OCI-M2 (cell line): Measurements from ENCODE around the gene CARD9.
"Not testable (repeated sequence)": the region's sequence is repeated elsewhere in the genome, so short reads cannot be mapped to it uniquely, and the experiment has no call there.

Experiments
- DNase-seq: peaks from one replicate; lab custom pipeline; 2025; ENCODE audit not compliant: unreplicated experiment; lab: John Stamatoyannopoulos, UW

CARD9 gene, protein sequence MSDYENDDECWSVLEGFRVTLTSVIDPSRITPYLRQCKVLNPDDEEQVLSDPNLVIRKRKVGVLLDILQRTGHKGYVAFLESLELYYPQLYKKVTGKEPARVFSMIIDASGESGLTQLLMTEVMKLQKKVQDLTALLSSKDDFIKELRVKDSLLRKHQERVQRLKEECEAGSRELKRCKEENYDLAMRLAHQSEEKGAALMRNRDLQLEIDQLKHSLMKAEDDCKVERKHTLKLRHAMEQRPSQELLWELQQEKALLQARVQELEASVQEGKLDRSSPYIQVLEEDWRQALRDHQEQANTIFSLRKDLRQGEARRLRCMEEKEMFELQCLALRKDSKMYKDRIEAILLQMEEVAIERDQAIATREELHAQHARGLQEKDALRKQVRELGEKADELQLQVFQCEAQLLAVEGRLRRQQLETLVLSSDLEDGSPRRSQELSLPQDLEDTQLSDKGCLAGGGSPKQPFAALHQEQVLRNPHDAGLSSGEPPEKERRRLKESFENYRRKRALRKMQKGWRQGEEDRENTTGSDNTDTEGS

DNA sequence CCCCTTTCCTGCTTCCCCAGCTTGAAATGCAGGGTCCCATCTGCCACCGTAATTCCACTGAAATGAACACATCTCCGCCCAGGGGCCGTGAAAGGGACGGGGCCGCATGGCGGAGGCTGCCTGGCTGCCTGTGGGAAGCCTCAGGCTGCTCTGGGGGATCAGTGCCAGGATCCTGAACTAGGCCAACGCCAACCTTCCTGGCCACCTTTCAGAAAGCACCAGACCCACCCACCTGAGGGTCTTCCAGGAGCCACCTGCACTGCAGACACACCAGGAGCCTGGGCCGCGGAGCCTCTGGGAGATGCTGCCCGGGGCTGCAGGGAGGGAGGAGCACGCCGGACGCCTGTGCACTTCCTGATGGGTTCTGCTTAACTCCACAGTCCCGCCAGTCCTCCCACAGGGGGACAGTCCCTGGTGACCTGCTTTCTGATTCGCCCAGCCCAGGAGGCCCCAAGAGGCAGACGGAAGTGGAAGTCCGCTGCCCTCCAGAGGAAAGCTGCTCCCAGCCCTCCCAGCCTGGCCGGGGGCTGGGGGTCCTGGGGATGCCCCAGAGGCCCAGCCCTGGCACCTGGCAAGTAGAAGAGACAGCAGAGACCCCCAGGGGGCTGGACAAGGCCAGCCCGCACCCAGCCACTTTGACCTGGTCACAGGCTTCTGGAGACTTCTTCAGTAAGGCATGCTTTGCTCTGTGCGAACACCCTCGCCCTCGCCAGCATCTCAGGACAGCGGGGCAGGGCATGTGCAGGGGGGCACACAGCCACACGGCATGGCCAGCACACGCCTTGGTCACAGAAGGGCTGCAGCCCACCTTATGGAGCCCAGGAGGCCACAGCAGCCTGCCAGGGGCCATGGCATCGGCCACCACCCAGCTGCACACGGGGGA is at the start of gene CARD9:
Gene CARD9 (minus strand): TSS at position 370 of the 883 bp plus-strand sequence. CDS start 1,591 bp downstream, outside the sequence.
- DNase-seq = no peak

DNA sequence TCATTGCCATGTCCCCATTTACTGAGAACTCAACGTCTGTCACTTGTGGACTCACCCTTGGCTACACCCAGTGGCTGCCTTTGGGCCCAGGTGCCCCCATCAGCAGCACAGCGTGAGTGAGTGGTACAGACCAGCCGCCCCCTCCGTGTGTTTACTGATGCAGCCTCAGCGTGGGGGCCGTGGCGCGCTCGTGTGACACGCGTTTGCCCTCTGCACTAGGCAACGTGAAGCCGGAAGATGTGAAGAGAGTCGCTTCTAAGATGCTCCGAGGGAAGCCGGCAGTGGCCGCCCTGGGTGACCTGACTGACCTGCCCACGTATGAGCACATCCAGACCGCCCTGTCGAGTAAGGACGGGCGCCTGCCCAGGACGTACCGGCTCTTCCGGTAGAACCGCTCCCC is 49.4 kb upstream of the CARD9 start:
- no peak for DNase-seq

DNA sequence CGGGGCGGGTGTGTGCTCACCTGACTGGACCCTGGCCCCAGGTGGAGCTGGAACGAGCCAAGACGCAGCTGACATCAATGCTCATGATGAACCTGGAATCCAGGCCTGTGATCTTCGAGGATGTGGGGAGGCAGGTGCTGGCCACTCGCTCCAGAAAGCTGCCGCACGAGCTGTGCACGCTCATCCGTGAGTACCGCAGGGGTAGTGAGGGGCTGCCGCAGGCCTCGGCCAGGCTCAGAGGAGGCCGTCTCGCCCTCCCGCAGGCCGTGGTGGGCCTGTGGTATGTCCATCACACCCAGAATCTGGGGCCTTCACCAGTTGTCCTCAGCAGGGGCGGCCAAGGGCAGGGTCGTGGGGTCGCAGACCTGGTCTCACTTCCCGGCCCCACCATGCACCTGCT is 48.3 kb upstream of the CARD9 start:
- no peak for DNase-seq

DNA sequence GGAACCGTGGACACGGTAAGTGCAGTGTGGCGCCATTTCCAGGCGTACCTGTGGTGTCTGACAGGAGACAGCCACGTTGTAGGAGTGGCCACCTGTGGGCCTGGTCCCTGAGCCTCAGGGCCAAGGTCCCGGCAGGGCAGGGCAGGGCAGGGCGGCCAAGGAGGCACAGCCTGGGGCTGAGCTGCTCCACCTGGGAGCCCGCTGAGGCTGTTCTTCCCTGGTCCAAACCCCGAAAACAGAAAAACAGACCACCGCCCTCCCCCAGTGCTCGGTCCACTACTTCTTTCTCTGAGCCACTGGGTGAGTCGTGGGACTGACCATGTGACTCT is 45.6 kb upstream of the CARD9 start:
- DNase-seq = no peak

DNA sequence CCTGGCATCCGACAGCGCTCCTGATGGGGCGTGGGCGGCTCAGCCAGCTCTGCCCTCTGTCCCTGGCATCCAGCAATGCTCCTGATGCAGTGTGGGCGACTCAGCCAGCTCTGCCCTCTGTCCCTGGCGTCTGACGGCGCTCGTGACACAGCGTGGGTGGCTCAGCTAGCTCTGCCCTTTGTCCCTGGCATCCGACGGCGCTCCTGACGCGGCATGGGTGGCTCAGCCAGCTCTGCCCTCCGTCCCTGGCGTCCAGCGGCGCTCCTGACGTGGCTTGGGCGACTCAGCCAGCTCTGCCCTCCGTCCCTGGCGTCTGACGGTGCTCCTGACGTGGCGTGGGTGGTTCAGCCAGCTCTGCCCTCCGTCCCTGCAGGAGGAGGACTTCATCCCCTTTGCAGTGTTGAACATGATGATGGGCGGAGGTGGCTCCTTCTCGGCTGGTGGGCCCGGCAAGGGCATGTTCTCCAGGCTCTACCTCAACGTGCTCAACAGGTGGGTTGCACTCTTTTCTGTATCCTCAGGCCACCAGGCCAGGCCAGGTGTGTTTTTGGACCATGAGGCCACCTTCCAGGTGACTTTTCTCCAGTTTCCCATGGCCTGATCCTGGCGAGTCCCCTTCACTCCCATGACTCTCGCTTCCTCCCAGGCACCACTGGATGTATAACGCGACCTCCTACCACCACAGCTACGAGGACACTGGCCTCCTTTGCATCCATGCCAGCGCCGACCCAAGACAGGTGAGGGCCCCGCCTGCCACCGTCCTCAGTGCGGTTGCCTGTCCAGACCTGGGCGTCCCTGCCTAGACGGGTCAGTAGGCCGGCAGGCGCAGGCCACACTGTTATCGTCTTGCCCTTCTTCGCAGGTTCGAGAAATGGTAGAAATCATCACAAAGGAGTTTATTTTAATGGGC is 45.0 kb upstream of the CARD9 start:
- DNase-seq = no peak

DNA sequence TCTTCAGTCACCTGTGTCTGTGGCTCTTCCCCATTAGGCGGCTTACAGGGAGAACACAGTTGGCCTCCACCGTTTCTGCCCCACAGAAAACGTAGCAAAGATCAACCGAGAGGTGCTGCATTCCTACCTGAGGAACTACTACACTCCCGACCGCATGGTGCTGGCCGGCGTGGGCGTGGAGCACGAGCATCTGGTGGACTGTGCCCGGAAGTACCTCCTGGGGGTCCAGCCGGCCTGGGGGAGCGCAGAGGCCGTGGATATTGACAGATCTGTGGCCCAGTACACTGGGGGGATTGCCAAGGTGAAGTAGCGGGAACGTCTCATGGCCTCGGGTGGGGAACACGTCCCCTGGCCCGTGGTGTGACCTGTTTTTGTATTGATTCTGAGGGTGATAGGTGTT is 43.4 kb upstream of the CARD9 start:
- DNase-seq = no peak

DNA sequence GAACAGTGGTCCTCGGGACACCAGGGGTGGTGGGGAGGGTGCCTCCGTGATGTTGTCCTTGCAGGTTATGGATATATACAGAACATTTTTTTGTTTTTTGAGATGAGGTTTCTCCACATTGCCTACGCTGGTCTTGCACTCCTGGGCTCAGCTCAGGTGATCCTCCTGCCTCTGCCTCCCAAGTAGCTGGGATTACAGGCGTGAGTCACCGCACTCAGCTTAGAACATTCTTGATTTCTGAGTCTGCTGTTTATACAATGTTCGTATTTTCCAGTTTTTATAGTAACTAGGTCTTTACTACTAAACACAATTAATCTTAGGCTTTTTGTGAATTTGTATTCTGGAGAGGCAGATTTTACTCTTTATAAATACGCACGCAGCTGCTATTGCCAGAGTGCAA is 43.0 kb upstream of the CARD9 start:
- DNase-seq = no peak

DNA sequence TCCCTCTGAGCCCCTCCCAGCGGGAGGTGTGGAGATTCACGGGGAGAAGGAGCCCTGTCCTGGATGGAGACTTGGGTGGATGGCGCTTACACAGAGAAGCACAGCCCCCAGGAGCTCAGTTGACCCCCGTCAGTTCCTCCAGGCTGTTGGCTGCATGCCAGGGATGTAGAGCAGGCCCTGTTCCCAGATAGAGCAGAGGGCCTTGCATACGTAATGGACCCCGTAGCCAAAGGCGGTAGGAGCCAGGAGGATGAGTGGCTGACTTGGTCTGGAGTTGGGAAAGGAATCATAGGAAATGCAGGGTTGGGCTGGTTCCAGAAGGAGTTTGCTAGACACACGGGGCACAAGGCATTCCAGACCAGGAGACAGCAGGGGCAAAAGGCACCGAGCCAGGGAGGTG is 39.5 kb upstream of the CARD9 start:
- DNase-seq = no peak

DNA sequence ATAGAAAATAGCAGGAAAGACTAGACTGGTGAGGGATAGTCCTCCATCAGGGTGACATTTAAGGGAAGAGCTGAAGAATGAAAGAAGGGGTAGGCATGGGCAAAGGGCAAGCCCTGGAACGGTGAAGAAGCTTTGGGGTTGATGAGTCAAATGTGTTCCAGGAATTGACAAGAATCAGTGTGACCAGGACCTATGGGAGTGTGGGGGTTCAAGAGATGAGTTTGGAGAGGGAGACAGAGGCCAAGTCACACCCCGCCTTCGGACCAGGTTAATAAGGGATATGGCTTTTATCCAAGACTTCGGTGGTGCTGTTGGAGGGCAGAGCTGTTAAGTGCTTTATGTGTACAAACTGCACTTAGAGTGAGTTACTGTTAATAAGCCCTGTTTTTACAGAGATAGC is 37.9 kb upstream of the CARD9 start:
- no peak for DNase-seq

DNA sequence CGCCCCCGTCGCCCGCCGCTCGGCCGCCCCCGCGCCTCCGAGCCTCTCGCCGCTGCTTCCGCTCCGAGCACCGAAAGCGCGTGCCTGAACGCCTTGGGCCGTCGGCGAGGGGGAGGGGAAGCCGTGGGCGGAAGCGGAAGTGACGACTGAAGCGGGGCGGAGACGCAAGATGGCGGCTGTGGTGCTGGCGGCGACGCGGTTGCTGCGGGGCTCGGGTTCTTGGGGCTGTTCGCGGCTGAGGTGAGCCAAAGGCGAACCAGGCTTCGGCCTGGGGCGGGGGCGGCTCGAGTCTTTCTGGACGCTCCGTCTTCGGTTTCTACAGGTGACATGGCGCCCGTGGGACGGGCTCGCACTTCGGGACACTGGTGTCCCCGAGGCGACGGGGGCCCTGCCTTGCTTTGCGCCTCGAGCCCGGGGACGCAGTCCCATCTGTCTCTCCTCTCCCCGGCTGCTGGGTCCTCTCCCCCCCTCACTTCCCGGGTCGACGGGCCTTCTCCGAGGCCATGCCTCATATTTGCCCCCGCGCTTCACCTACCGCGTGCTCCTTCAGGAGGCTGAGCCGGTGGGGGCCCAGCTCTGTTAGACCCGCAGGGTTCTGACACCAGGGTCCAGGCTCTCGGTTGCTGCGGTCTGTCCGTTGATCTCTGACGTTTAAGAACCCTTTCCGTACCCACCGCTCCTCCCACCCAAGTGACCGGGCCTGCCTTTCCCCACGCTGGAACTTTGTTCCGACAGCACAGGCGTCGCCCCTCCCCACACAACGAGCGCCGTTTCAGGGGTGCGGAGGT is 37.2 kb upstream of the CARD9 start, which contains the start of the genes ENTR1 and PMPCA:
Gene ENTR1 (minus strand): TSS at position 115 of the 788 bp plus-strand sequence. CDS start 217 bp downstream, outside the sequence.
Gene PMPCA (plus strand): TSS at position 159 of the 788 bp plus-strand sequence. CDS start 11 bp downstream, at position 170.
- DNase-seq = peak; percentile 5

DNA sequence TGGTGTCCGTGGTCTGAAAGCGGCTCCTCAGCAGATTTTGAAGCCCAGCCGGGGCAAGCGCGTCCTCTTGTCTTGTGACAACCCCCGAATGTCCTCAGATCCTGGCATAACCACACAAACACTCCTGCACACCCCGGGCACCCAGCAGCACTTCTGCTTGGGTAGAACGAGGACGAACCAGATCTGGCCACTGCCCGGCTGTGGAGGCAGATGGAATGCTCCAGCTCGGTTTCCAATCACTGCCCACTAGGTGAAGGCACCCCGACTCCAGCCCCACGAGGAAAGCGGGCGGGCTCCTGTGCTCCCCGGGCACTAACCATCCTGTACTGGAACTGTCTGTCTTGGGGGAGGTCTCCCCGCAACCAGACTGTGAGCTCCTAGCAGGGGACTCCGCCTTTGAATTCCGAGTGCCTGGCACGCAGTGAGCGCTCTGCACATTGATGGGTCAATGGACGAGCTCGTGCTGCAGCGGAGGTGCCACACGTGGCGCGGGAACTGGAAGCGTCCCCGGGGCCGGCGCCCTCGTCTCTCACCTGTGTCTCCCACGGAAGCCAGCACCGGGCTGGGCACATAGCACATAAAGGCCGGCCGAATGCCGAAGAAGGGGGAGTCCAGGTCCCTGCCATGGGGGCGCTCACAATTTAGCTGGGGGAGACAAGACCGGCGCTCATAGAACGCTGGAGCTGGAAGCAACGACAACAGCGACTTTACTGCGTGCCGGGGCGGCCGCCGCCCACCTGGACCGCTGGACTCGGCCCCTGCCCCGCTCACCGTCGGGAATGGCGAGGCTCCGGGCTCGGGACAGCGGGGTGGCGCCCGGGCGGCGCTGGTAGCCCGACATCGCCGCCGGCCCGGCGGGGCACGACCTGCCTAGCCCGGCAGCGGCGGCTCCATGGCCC is 36.3 kb upstream of the CARD9 start:
- DNase-seq = no peak

DNA sequence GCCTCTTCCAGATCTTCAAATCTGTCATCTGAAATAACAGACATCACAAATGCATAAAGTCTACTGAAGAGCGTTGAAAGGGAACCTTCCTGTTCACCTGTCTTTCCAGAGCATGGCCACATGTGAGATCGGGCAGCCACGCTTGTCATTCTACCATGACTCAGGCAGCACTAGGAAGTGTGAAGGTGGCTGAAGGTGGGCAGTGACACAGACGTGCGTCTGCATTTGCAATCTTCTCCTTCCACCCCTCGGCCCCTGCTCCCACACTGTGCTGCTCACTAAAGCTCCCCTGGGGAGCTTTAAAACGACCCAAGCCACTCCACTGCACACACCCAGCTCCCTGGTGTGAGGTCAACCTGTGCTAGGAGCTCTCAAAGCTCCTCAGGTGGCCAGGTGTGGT is 34.4 kb upstream of the CARD9 start:
- DNase-seq = no peak

DNA sequence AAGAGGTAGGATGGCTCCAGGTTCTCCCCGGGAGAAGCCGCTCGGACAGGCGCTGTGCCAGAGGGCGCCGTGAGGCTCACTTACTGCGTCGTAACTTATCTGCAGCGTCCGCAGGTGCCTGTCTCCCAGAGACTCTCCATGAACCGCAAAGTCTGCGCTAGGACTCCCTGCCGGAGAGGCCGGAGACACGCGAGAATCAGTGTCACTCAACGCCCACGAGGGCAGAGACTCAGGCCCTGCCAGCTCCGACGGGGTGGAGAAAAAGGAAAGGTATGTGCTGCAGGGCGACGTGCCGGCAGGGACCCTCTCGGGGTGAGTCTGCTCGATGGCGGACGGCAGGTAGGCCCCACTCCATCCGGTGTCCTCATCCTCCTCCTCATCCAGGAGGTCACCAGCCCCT is 33.6 kb upstream of the CARD9 start:
- DNase-seq = not testable (repeated sequence)

DNA sequence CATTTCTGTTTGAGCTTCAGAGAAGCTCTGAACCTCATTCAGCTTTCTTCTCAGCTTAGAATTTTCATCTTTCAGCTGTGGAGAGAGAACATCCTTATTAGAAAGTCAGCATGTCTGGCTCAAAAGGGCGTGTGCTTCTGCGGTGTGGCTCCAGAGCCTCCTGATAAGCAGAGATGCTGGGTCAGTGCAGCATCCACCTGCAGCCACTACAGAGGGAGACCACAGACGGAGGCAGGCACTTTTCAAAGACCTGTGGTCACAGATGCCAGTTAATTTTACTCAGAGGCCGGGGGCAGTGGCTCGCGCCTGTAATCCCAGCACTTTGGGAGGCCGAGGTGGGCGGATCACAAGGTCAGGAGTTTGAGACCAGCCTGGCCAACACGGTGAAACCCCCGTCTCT is 32.4 kb upstream of the CARD9 start:
- DNase-seq = not testable (repeated sequence)

DNA sequence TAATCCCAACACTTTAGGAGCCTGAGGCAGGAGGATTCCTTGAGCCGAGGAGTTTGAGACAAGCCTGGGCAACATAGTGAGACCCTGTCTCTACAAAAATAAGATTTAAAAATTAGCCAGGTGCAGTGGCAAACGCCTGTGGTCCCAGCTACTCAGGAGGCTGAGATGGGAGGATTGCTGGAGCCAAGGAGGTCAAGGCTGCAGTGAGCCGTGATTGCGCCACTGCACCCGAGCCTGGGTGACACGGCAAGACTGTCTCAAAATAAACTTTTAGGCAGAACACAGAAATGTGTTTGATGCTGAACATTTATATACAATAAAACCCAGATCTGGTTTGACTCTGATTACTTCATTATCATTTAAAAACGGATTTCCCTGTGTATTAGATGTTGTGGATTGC is 32.0 kb upstream of the CARD9 start:
- no peak for DNase-seq

DNA sequence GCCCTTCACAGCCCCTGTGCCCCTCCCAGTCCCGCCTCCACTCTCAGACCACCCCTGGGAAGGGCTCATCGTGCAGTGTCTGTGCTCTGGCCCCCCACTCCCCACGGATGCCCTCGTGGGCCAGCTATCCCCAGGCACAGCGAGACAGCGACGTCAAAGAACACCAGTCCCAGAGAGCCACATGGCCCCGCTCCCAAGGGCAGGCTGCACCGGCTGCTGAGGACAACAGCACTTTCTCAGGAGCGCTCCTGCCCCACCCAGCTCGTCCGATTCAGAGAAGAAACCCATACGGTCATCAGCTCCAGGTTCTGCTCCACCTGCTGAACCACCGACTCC is 31.3 kb upstream of the CARD9 start:
- DNase-seq = no peak

DNA sequence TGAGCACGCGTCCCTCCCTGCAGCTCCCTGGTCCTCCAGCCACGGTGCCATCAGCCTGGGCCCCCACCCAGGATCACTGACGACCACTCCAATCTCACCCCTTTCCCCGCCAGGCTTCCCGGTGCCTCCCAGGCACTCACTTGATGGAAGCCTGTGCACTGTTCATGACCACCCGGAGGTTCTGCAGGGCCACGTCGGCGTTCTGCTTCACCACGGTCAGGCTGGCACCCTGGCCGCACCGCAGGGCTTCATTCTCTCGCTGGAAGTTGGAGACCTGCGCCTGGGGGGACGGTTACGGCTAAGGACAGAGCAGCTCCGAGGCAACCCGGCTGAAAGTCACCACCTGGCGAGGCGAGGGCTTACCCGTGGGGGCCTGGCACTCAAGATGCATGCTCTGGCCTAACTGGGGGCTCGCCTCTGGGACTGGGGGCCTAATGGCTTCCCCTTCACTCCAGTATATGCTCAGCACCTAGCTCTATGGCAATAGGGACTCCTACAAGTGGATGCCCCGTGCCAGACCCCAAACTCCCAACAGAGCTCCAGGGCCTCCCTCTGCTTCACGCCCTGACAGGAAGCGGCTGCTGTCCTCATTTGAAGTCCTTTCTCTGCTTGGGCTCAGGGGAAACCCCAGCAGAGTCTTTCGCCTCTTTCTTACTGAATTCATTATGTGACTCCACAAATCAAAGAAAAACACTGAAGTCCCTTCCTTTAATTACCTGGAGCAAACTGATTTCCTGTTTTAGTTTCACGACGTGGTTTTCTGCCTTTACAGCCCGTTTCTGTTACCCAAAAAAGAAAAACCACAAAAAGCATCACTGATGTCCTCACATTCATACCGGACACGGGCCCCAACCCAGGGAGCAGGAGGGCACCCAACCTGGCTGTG is 30.7 kb upstream of the CARD9 start:
- DNase-seq = no peak

DNA sequence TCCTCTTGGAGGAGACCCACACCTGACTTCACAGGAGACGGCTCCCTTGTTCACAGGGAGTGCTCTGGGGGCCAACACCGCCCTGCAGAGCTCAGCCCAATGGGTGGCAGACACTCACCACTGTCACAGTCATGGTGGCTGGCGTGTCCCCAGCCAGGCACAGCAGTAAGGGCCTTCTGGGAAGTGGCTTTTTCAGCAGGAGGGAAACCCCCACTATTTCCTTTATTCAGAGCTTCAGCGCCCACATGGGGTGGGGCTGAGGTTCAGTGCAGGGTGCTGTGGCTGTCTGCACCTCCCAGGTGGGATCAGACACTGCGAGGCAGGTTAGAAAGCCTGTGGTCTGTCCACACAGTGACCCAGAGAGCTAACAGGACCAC is 30.1 kb upstream of the CARD9 start:
- DNase-seq = no peak
